ENCODE results near the gene SVEP1.
"Not testable (repeated sequence)": the region's sequence is repeated elsewhere in the genome, so short reads cannot be mapped to it uniquely, and the experiment has no call there.

SVEP1 gene

GRCh38 chr9:110578575-110579033 lies 937 bp downstream of the SVEP1 start:
- no peak for DNase-seq

- DNase-seq = no peak
These were observed 3.6 kb downstream of the SVEP1 start for GRCh38 chr9:110575945-110576344.

- DNase-seq = no peak
These were observed 4.4 kb downstream of the SVEP1 start for GRCh38 chr9:110575169-110575568.

GRCh38 chr9:110573305-110573704 lies 6.2 kb downstream of the SVEP1 start:
- DNase-seq = no peak

GRCh38 chr9:110571801-110572483 lies 7.6 kb downstream of the SVEP1 start:
- no peak for DNase-seq

- no peak for DNase-seq
These were observed 13.4 kb downstream of the SVEP1 start for GRCh38 chr9:110566156-110566555.

GRCh38 chr9:110561826-110562225 lies 17.7 kb downstream of the SVEP1 start:
- no peak for DNase-seq

GRCh38 chr9:110559869-110560268 lies 19.7 kb downstream of the SVEP1 start:
- no peak for DNase-seq

GRCh38 chr9:110555551-110556331 lies 23.8 kb downstream of the SVEP1 start:
- DNase-seq = no peak

GRCh38 chr9:110546411-110546871 lies 33.1 kb downstream of the SVEP1 start:
- no peak for DNase-seq

- DNase-seq = no peak
These were observed 33.8 kb downstream of the SVEP1 start for GRCh38 chr9:110545705-110546104.

GRCh38 chr9:110543631-110544051 lies 35.9 kb downstream of the SVEP1 start:
- DNase-seq = no peak

GRCh38 chr9:110541950-110542349 lies 37.6 kb downstream of the SVEP1 start:
- DNase-seq = no peak

GRCh38 chr9:110538647-110539041 lies 40.9 kb downstream of the SVEP1 start:
- no peak for DNase-seq

- DNase-seq = no peak
These were observed 41.5 kb downstream of the SVEP1 start for GRCh38 chr9:110537841-110538646.

- DNase-seq = no peak
These were observed 42.7 kb downstream of the SVEP1 start for GRCh38 chr9:110536822-110537221.

- not testable (repeated sequence) for DNase-seq
These were observed 45.4 kb downstream of the SVEP1 start for GRCh38 chr9:110534162-110534561.

- no peak for DNase-seq
These were observed 46.5 kb downstream of the SVEP1 start for GRCh38 chr9:110532908-110533665.

- DNase-seq = no peak
These were observed 47.8 kb downstream of the SVEP1 start for GRCh38 chr9:110531776-110532175.

GRCh38 chr9:110531241-110531640 lies 48.3 kb downstream of the SVEP1 start:
- not testable (repeated sequence) for DNase-seq

GRCh38 chr9:110528645-110529044 lies 50.9 kb downstream of the SVEP1 start:
- no peak for DNase-seq

- no peak for DNase-seq
These were observed 53.1 kb downstream of the SVEP1 start for GRCh38 chr9:110526426-110526825.

GRCh38 chr9:110521206-110521605 lies 58.3 kb downstream of the SVEP1 start:
- no peak for DNase-seq
